Stimulated activated naive CD8-positive, alpha-beta T cell treated with anti-CD3 and anti-CD28 coated beads, Interleukin-15, amount 100 ng/mL, for 72 hours (primary cell): ENCODE measurements around the gene MSANTD1.

Experiments
- ATAC-seq: fragments of 150-1000 bp; cut with Tn5 transposase; 2 replicates; pipeline ENCODE4 v1.10.0; 2021; ENCODE audit warnings: mild to moderate bottlenecking, moderate library complexity
- DNase-seq, 2 donors: peaks; one replicate each; pipeline ENCODE4 v3.0.0; 2021 to 2022
- H3K27ac Mint-ChIP-seq, 2 donors: one replicate each; pipeline ENCODE4 v1.8.0; 2022; ENCODE audit warnings: mild to moderate bottlenecking in 2 of 2, mixed read lengths in 2 of 2, moderate library complexity in 2 of 2
- H3K27me3 Mint-ChIP-seq: one replicate; pipeline ENCODE4 v1.8.0; 2022; ENCODE audit warnings: mixed read lengths
- H3K4me1 Mint-ChIP-seq: one replicate; pipeline ENCODE4 v1.8.0; 2022; ENCODE audit warnings: mild to moderate bottlenecking, mixed read lengths
- H3K4me3 Mint-ChIP-seq, 2 donors: one replicate each; pipeline ENCODE4 v1.8.0; 2022; ENCODE audit warnings: mild to moderate bottlenecking in 2 of 2, mixed read lengths in 2 of 2, moderate library complexity in 1 of 2
- H3K9me3 Mint-ChIP-seq, 2 donors: one replicate each; pipeline ENCODE4 v1.8.0; 2022; ENCODE audit warnings: mixed read lengths in 2 of 2

MSANTD1 gene

DNA sequence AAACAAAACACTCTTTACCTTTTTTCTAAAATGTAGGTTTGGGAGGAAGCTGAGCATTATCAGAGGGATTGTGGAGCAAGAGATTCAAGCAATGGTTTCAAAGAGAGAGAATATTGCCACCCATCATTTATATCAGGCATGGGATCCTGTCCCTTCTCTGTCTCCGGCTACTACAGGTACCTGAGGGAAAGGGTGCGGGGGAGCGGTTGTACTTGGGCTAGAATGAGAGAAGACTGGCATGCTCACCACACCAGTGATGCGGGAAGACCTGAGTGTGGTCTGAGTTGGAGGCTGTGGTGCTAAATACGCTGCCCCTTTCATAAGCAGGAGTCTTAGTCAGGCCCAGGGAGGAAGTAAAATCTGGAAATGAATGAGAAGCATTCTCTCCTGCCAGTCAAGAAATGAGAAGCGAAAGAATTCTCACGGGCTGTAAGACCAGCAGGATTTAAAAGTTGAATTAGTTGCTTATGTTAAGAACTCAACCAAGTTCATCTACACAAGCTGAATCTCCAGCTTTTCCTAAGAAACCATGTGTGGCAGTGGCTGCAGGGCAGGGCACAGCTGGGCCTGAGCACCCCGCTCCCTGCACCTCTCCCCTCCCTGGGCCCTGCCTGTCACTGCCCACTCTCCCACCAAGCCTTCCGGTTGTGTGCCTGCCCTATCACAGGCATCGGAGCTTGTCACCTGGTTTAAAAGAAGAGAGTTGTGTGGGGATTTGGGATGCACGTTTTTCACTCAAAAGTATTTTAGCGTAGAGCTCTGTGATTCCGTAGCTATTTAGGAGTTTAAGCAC lies 24.8 kb upstream of the MSANTD1 start:
- Mint-ChIP-seq H3K27ac (peak overlapping the region in 1 of 2 donors; percentile 29), H3K27me3 (no peaks in the 10 kb centered on the region), H3K4me1 (no peaks in the 10 kb centered on the region)

GRCh38 chr4:3225071-3225850 lies 23.7 kb upstream of the MSANTD1 start:
- ATAC-seq (no peak), DNase-seq (no peak)
- no peak overlapping the region for H3K4me3 Mint-ChIP-seq
- no peaks in the 10 kb centered on the region for H3K4me1 Mint-ChIP-seq
- no peaks in the 10 kb centered on the region for H3K9me3 Mint-ChIP-seq
- peak overlapping the region in 1 of 2 donors; percentile 88 for H3K27ac Mint-ChIP-seq
- H3K27me3 Mint-ChIP-seq: no peaks in the 10 kb centered on the region

More for the DNA sequence above, 24.8 kb upstream of the MSANTD1 start:
- Mint-ChIP-seq H3K9me3 (no peaks in the 10 kb centered on the region), H3K4me3 (no peak overlapping the region)
- no peak for ATAC-seq
- DNase-seq: no peak

DNA sequence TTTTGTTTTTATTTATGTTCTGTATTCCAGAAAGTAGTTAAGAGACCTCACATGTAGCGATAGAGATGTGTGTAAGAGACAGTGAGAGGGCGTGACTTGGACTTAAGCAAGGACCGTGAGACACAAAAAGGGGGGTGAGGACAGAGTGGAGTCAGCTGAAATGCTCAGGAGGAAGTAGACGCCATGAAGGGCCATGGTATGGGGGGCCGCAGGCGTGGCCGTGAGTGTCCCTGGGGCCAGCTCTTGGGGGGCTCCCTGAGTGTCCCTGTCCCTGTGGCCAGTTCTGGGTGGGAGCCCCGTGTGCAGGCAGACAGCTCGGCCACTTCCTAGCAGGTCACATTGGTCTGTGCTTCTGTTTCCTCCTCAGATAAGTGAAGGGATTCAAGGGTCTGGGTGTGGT lies 23.0 kb upstream of the MSANTD1 start:
- Mint-ChIP-seq H3K27me3 (no peaks in the 10 kb centered on the region), H3K9me3 (no peaks in the 10 kb centered on the region), H3K4me3 (no peak overlapping the region), H3K4me1 (no peaks in the 10 kb centered on the region), H3K27ac (peak overlapping the region in 1 of 2 donors; percentile 61)
- ATAC-seq (no peak), DNase-seq (no peak)

- H3K4me1 Mint-ChIP-seq: no peaks in the 10 kb centered on the region
- no peaks in the 10 kb centered on the region for H3K27me3 Mint-ChIP-seq
- H3K27ac Mint-ChIP-seq: no peak overlapping the region
- no peak for DNase-seq
- H3K4me3 Mint-ChIP-seq: no peak overlapping the region
- ATAC-seq: no peak
- H3K9me3 Mint-ChIP-seq: no peaks in the 10 kb centered on the region
Measured at GRCh38 chr4:3226467-3226866, 22.5 kb upstream of the MSANTD1 start.

- no peak overlapping the region for H3K27ac Mint-ChIP-seq
- no peaks in the 10 kb centered on the region for H3K9me3 Mint-ChIP-seq
- H3K27me3 Mint-ChIP-seq: no peaks in the 10 kb centered on the region
- DNase-seq: no peak
- no peak overlapping the region for H3K4me3 Mint-ChIP-seq
- ATAC-seq: no peak
- H3K4me1 Mint-ChIP-seq: no peaks in the 10 kb centered on the region
Measured at GRCh38 chr4:3226944-3227343, 22.0 kb upstream of the MSANTD1 start.

DNA sequence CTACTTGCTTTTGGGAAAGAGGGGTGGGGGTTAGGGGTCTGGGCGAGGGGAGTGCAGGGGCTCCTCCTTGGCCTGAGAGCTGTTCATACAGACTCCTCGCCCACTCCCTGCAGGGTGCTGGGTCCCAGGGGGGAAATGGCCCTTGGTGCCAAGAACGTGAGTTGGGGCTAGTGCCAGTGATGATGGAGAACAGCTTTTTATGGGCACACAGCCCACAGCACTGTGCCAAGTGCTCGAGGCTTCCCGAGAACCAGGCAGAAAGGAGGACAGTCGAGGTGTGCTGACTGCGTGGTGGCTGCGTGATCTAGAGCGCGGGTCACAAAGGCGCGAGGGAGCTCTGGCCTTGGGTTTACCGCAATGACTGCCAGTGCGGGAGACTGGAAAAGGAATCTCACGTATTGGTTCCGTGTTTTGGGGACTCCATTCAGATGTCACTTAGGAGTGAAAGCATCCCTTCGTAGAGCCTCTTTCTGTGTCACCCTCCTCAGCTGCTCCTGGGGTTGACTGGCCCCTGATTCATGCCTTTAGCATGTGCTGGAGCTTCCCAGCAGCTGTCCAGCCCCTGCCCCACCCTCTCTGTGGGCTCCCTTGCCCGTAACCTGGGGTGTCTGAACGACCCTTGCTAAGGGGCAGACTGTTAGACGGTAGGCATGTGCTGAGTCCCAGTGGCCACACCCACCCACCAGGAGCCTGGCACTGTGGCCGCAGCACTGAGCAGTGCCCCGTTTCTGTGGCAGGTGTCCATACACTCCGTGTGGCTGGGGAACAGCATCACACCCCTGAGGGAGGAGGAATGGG lies 20.9 kb upstream of the MSANTD1 start:
- Mint-ChIP-seq H3K9me3 (no peaks in the 10 kb centered on the region), H3K4me3 (no peak overlapping the region), H3K4me1 (no peaks in the 10 kb centered on the region), H3K27me3 (no peaks in the 10 kb centered on the region), H3K27ac (no peak overlapping the region)
- no peak for DNase-seq
- ATAC-seq: no peak

DNA sequence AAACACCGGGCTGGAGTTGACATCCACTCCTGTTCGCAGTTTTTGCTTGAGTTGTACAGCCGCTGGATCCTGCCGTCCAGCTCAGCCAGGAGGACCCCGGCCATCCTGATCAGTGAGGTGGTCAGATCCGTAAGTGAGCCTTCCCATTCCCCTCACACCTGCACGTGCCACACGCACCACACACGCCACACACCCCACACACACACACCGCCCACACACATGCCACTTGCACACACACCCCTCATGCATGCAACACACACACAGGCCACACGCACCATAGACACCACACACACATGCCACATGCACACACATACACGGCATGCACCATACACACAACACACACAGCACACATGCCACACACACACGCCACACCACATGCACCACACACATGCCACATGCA lies 20.1 kb upstream of the MSANTD1 start:
- no peak overlapping the region for H3K27ac Mint-ChIP-seq
- ATAC-seq: no peak
- no peaks in the 10 kb centered on the region for H3K9me3 Mint-ChIP-seq
- no peaks in the 10 kb centered on the region for H3K4me1 Mint-ChIP-seq
- no peaks in the 10 kb centered on the region for H3K27me3 Mint-ChIP-seq
- H3K4me3 Mint-ChIP-seq: no peak overlapping the region
- no peak for DNase-seq

- H3K4me3 Mint-ChIP-seq: no peak overlapping the region
- no peaks in the 10 kb centered on the region for H3K4me1 Mint-ChIP-seq
- no peaks in the 10 kb centered on the region for H3K27me3 Mint-ChIP-seq
- no peak overlapping the region for H3K27ac Mint-ChIP-seq
- H3K9me3 Mint-ChIP-seq: no peaks in the 10 kb centered on the region
- ATAC-seq (no peak), DNase-seq (no peak)
Measured at GRCh38 chr4:3229328-3229727, 19.6 kb upstream of the MSANTD1 start.

- DNase-seq: no peak
- no peak overlapping the region for H3K27ac Mint-ChIP-seq
- no peaks in the 10 kb centered on the region for H3K4me1 Mint-ChIP-seq
- ATAC-seq: no peak
- H3K27me3 Mint-ChIP-seq: no peaks in the 10 kb centered on the region
- H3K9me3 Mint-ChIP-seq: no peaks in the 10 kb centered on the region
- H3K4me3 Mint-ChIP-seq: no peak overlapping the region
Measured at GRCh38 chr4:3229964-3230363, 19.0 kb upstream of the MSANTD1 start.

DNA sequence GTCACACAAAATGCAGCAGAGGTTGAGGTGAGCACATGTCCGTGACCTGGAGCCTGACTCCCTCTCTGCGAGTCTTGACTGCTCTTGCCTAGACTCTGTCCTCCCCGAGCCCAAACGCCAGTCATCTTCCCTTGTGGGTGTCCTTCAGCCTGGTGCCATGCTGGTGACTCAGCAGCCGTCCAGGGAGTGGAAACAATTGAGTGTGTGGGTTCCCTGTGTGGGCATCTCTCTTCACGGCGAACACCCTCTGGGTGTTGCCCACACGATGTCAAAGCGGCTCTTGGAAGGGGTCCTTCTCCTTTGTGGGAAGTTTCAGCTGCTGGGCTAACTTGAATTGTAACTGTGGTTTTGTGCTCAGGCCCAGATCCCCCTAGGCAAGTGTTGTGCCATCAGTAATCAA lies 17.5 kb upstream of the MSANTD1 start:
- Mint-ChIP-seq H3K27me3 (no peaks in the 10 kb centered on the region), H3K27ac (no peak overlapping the region), H3K4me3 (no peak overlapping the region), H3K4me1 (no peaks in the 10 kb centered on the region), H3K9me3 (no peaks in the 10 kb centered on the region)
- ATAC-seq: no peak
- DNase-seq: no peak

GRCh38 chr4:3232001-3232400 lies 17.0 kb upstream of the MSANTD1 start:
- peak overlapping the region; percentile 36 to 74 for H3K27ac Mint-ChIP-seq

DNA sequence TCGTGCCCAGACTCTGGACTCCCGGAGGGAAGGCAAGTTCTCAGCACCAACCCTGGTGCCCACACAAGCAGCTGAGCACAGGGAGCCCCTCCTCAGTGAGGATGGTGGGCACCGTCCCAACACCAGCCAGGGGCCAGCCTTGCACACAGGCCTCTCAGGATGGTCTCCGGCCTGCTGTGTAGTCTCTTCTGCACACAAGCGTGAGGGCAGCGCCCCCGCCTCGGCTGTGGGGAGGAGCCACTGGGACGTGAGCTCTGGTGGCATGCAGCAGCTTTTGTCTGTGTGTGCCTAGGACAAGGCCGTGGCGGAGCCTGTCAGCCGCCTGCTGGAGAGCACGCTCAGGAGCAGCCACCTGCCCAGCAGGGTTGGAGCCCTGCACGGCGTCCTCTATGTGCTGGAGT lies 16.1 kb upstream of the MSANTD1 start:
- Mint-ChIP-seq H3K27me3 (no peaks in the 10 kb centered on the region), H3K4me3 (no peak overlapping the region), H3K4me1 (no peaks in the 10 kb centered on the region), H3K9me3 (no peaks in the 10 kb centered on the region), H3K27ac (no peak overlapping the region)
- no peak for DNase-seq
- no peak for ATAC-seq

More at GRCh38 chr4:3232001-3232400, 17.0 kb upstream of the MSANTD1 start:
- Mint-ChIP-seq H3K4me3 (no peak overlapping the region), H3K9me3 (no peaks in the 10 kb centered on the region), H3K4me1 (no peaks in the 10 kb centered on the region), H3K27me3 (no peaks in the 10 kb centered on the region)
- no peak for ATAC-seq
- no peak for DNase-seq

- H3K9me3 Mint-ChIP-seq: no peaks in the 10 kb centered on the region
- ATAC-seq (no peak), DNase-seq (no peak)
- no peaks in the 10 kb centered on the region for H3K4me1 Mint-ChIP-seq
- H3K27ac Mint-ChIP-seq: no peak overlapping the region
- no peaks in the 10 kb centered on the region for H3K27me3 Mint-ChIP-seq
- H3K4me3 Mint-ChIP-seq: no peak overlapping the region
Measured at GRCh38 chr4:3233391-3234071, 15.4 kb upstream of the MSANTD1 start.

DNA sequence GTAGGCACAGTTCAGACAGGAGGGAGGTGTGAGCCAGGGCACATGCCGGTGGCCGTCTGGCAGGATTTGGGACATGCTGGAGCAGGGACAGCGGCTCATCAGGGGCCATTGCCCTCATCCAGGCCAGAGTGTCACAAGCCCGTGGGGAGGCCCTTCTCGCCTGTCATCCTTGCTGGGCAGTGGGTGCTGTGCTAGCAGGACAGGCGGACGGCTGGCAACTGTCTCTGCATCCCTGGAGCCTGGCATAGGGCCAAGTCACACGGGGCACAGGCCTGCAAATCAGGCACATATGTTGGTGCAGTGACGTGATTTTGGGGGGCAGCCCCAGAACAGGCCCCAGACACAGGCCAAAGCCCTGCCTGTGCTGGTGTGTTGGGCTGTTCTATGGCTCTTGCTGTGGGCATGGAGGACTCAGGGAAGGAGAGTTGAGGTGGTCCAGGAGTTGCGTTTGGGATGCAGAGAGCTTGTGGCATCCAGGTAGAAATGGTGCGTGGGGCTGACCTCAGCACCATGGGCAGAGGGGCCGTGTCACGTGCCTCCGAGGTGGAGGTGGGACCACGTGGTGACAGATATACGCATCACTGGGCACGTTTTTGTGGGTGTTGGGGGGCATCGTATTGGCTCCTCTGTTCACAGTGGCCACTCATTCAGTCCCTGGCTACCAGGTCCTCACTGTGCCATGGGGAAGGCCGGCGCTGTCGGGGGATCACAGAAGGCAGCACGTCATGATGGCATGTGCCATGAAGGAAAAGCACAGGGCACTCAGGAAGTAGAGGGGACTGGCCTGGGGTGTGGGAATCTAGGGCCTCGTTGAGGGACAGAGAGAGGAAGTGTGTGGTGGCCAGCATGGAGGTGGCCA lies 14.6 kb upstream of the MSANTD1 start:
- no peak overlapping the region for H3K4me3 Mint-ChIP-seq
- peak overlapping the region in 1 of 2 donors; percentile 55 for H3K27ac Mint-ChIP-seq
- no peak for DNase-seq
- no peaks in the 10 kb centered on the region for H3K4me1 Mint-ChIP-seq
- no peaks in the 10 kb centered on the region for H3K27me3 Mint-ChIP-seq
- H3K9me3 Mint-ChIP-seq: no peaks in the 10 kb centered on the region
- no peak for ATAC-seq

GRCh38 chr4:3235030-3235345 lies 14.0 kb upstream of the MSANTD1 start:
- no peaks in the 10 kb centered on the region for H3K9me3 Mint-ChIP-seq
- H3K4me3 Mint-ChIP-seq: no peak overlapping the region
- H3K27ac Mint-ChIP-seq: peak overlapping the region in 1 of 2 donors; percentile 55
- ATAC-seq (no peak), DNase-seq (no peak)
- H3K4me1 Mint-ChIP-seq: no peaks in the 10 kb centered on the region
- H3K27me3 Mint-ChIP-seq: no peaks in the 10 kb centered on the region
